Hippocampal formation (tissue), 2 donors: Measurements from ENCODE around the gene PHOX2A.

Experiments
- DNase-seq, 2 donors: peaks; one replicate each; lab custom pipeline; 2025; lab: John Stamatoyannopoulos, UW

Gene PHOX2A

DNA sequence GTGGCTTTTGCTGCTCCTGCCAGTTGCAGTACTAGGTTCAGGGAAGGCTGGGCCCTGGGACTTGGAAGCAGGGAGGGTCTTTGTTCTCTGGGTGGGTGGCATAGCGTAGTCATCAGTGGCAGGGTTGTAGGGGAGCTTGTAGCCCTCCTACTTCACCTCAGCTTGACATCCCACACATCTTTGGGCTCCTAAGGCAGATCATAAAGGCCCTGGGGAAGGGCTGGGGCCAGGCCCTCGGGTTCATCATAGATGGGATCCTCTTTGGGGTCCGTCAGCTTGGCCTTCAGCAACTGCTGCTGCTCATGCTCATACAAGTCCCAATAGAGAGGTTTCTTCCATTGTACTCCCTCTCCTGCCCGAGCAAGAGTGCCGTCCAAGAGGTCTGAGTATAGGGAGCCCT is 6.0 kb upstream of the PHOX2A start:
- DNase-seq: no peak

DNA sequence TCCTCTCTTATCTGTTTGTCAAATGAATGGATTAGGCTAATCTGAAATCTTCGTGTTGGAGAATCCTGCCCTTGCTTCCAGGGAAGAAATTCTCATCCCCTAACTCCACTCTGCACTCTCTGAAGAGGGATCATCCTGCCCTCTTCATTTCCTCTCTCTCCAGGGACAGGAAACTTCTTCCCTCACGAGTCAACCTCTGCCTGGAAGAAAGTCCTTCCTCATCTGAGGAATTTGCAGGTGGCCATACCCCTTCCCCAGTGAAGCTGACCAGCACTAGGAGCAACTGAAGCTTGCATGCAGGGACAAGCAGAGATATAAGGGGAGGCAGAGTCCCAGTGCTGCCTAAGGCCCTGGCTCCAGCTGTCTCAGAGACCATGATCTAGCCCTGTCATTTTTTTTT is 3.6 kb upstream of the PHOX2A start:
- no peak for DNase-seq

DNA sequence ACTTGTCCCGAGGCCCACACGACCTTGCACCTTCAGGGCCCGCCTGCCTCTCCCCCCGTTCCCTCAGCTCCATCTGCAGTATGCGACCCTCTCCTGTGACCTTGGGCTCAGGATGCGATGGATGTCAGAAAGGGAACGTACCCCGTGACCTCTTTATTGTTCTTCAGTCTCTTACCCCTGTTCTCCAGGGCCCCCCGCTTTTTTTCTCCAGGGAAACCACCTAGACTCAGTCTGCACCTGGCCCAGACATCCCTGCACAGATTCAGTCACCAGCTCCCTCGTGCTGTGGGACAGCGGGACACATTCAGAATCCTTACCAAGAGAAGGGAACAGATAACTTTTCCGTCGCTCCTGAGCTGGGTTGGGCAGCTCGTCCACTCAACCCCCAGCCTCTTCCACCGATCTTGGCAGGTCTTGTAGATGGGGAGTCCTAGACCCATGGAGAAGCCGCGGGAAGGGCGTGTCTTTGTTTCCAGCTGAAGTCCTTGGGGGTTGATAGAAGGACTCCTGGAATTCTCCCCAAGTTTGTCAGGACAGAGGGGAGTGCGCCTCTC is 1.4 kb upstream of the PHOX2A start:
- DNase-seq: no peak

DNA sequence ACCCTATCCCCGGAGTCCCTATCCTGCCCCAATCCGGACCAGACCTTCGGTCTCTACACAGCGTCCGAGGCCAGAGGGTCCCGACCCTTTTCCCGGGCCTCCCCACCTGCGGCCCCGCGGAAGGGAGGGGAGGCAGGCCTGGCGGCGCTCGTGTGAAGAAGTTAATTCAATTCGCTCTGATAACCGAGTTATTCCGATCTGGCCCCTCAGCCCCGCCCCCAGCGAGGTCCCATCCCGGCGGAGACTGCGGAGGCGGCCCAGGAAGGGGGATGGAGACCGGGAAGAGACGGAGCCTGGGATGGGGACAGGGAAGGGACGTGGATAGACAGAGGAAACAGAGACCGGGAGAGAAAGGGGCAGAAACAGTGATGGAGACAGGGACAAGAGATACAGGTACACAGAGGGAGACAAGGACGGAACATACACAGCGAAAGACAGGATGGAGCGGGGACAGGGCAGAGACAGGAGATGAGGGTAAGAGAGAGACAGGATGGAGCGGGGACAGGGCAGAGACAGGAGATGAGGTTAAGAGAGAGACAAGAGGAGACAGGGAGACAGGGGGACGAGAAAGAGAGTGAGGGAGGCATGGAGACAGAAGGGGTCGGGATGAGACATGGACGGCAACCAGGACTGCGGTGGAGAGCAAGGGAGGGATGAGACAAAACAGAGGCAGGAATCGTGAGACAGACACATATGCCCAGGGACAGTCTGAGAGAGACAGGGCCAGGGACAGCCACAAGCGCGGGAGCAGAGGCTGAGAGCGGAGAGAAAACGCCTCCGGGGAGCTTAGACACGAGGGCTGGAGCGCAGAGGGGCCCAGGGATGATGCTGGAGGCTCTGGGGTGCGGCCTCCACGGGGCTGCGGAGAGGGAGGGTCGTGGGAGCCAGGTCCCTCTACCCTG is 636 bp upstream of the PHOX2A start:
- no peak for DNase-seq

DNA sequence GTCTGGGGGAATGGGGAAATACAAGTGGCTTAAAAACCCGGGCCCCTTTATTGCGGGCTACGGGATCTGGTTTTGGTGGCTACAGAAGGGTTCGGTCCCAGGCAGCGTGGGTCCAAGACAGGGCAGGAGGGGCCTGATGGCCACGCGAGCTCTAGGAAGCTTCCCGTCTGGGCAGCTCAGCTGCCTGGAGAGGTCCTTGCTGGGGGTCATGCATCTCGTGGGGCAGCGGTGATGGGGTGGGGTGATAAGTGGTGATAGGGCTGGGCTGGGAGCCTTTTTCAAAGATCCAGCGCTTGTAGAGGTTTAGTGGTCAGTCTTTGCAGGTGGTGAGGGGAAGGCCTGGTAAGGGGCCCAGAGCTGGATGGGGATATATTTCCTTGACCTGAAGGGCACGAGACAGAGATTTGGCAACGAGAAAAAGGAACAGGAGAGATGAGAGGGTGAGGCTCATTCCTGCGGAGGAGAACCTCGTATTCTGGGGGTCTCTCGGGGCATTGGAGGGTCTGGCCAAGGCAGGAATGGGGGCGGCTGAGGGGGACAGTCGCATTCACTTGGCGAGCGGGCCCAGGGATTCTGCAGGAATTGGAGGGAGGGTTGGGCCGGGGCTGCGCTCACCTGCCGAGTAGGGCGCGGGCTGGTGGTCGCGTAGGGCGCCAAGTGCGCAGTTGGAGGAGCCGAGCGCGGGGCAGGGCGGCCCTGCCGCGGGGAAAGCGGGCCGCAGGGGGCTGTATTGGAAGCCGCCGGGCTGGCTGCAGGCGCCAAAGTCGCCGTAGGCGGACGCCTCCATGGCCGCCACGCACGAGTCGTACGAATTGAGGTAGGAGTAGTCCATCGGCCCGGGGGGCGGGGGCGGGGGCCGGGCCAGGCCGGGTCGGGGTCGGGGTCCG is 560 bp downstream of the PHOX2A start:
- DNase-seq: no peak

DNA sequence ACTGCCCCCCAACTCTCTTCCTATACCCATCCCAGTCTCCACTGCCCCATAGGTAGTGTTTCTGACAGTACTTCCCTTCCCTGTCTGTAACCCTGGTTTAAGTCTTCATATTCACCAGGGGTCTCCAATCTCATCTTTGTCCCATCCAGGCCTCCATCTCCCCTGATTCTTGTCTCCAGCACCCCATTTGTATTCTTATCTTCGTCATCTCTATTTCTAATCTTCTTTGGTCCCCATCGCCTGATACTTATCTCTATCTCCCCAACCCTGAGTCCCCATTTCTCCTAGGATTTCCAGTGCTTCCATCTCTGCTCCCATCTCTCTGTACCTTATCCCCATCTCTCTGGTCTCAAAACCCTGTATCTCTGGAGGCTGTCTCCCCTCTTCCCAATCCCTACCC is 1.8 kb downstream of the PHOX2A start:
- DNase-seq: no peak

DNA sequence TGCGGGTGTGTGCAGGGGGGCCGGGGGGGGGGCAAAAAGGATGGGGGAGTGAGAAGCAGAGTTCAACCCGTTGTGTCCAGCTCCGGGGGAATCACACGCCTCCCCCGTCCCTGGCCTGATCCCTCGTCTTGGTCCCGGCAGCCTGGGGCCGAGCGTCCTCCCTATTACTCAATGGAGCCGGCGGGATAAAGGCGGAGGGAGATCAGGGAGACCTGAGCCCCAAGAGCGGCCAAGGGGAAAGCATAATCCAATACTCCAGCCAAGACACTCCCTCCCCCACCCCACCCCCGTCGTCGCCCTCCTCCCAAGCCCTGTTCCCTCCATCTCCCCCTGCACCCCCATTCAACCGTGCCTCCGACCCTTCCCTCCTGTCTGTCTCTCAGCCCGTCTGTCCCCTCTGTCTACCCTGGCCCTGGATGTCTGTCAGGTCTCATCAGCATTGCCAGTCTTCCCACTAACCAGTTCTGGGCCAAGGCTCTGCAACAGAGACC is 2.6 kb downstream of the PHOX2A start:
- no peak for DNase-seq

DNA sequence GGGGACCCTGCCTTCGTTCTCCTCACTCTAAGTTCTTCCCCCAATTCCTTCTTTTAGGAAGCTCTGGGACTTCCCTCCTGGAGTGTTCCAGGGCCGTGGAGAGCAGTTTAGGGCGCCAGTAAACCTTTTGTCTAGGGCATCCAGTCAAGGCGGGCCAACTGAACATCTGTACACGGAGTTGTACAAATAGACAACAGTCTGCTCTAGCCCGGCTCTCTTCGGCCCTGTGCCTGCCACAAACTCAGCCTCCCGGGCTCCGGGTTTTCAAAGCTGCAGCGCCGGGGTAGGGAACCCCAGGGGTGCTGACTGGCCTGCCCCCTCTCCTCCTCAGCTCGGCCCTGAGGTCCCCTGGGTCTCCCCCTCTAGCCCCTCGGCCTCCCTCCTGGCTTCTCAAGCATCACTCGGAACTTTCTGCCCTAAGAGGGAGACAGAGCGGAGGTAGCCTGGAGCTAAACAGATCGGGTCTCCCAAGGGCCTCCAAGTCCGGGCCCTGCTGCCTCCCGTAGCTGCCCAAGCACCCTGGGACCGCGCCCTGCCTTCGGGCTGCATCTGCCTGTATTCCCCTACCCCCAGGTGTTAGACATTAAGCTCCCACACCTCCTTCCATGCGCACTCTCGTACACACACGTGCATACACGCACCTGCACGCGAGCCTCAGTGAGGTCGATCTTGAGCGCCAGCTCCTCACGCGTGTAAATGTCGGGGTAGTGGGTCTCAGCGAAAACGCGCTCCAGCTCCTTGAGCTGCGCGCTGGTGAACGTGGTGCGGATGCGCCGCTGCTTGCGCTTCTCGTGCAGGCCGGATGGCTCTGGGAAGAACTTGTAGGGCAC is 3.3 kb downstream of the PHOX2A start:
- DNase-seq: no peak

DNA sequence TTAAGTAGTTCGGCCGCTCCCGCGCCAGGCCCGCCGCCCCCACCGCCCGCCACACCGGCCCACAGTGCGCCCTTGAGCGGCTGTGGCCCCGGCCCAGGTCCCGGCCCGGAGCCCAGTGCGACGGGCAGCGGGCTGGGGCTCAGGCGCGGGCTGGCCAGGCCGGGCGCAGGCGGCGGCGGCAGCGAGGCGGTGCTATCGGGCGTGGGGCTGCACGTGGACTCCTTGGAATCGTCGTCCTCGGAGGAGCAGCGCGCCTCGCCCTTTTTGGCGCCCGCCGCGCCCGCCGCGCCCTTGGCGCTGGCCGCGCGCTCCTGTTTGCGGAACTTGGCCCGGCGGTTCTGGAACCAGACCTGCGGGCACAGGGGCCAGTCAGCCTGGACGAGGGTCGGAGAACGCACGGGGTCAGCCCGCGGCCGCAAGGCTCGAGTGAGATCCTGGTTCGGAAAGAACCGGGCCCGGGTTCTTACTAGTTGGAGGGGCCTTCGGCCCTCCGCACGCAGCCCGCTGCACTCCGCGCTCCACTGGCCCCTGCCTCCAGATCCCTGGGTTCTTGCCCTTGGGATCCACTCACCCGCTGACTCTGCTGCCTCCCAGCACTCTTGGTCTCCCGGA is 4.0 kb downstream of the PHOX2A start:
- DNase-seq: no peak

DNA sequence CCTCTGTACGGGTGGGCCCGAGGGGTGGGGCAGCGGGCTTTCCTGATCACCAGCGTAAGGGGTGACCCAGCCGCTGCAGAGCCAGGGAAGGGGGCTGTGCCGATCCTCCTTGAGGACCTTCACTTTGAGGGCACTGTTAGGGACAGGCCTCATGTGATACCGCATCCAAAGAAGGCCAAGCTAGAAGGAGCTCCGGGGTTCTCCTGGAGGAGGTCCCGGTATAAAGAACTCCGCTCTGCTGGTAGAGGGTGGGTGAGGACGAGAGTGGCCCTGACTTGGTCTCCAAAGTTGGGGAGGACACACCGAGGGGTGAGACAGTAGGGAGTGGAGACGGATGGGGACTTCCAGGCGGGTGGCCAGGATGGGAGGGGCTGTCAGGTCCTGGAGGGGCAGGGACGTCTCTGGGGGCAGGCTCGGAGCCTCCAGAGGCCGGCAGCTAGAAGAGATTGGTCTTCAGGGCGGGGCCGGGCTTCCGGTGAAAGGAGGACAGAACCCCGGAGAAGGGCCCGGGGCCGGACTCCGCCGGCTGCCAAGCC is 4.6 kb downstream of the PHOX2A start:
- no peak for DNase-seq

DNA sequence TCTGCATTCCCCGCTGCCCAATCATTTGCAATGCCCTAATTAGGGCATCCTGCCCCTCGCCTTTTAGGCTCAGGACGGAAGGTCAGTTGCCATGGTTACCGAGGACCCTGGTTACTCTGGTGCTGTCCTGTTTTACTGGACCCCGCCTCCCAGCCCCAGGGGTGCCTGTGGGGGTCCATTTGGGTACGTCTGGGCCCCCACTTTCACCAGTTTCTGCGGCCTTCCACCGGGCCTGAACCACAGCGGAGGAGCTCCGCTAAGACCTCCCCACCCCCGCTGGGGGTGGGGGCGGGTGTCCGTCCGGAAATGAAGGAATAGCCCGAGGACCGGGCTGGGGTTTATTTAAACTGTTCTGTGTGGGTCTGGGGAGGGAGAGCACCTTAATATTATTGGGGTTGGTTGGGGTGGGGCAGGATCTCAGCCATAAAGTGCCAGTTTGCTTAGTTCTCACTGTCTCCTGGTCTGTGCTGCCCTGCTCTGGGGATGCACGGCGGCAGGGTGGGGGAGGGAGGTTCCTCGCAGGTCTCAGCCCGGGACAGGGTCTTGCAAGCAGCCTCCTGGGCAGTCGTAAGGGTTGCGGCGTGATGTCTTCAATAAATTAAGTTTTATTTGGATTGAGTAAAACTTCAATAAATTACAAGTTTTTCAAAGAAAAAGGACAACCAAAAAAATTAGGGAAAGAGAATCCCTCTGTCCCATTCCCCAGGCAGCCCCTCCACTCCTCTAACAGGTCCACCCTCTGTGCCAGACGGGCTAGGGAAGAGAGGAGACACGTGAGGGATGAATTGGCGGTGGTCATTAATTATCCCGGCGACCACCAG is 5.3 kb downstream of the PHOX2A start:
- DNase-seq: no peak

DNA sequence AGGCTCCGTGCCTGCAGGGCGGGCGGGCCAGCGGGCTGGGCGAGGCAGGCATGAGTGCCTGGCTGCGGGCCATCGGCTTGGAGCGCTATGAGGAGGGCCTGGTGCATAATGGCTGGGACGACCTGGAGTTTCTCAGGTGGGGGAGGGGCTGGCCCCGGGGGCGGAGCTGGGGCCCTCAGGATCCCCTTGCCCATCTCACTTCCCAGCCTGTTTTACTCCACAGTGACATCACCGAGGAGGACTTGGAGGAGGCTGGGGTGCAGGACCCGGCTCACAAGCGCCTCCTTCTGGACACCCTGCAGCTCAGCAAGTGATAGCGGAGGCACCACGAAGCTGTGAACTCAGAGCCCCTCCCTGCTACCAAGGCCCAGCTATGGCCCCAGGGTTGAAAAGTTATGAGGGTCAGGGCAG is 5.9 kb downstream of the PHOX2A start:
- DNase-seq: peak in 1 of 2 donors; percentile 18

DNA sequence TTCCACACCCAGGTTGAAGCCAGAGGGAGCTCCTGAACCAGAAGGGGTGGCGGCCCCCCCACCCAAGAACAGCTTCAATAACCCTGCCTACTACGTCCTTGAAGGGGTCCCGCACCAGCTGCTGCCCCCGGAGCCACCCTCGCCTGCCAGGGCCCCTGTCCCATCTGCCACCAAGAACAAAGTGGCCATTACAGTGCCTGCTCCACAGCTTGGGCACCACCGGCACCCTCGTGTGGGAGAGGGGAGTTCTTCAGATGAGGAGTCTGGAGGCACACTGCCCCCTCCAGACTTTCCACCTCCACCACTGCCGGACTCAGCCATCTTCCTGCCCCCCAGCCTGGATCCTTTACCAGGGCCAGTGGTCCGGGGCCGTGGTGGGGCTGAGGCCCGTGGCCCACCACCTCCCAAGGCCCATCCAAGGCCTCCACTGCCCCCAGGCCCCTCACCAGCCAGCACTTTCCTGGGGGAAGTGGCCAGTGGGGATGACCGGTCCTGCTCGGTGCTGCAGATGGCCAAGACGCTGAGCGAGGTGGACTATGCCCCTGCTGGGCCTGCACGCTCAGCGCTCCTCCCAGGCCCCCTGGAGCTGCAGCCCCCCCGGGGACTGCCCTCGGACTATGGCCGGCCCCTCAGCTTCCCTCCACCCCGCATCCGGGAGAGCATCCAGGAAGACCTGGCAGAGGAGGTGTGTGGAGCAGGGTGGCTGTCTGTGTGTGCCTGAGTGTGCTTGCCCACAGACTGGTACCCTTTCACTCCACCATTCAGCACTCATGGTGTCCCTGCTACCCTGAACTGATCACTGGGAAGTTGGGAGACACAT is 6.7 kb downstream of the PHOX2A start:
- no peak for DNase-seq

DNA sequence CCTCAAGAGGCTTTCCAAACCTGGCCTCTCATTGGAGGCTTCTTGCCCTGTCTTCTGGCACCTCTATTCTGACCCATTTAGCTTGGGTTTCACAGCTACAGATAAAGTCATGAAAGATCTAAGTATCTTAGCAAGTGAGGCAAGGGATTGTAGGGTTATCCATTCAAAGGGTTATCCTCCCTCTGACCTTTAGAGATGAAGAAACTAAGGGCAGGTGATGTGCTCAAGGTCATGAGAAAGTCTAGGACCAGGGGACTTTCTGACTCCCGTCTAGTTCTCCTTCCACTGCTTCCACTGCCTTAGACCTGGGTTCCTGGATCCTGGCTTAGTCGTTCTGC is 7.2 kb downstream of the PHOX2A start:
- no peak for DNase-seq

DNA sequence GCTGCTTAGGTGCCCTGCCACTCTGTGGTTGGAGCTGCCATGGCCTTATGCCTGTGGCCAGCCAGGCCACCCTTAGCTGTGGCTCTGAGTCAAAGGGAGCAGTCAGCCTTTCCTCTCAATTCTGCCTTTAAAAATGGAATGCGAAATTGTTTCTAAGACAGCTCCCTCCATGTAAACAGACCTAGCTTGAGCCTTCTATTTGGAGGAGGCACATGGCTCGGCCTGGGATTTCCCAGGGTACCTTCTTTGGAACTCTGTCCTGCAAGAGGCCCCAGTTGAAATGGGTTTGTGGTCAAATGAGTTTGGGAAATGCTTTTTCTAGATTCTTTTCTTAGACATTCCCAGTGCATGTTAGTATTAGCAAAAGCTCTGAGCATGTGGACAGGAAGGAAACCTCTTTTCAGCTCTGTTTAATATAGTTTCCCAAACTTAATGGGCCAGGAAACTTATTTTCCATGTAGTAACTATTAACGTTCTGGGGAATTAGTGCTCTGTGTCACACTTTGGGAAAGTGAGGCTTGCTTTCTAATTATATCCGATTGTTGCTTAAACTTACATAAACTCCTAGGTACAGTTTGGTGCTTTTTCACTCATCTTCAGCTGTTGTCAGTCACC is 7.8 kb downstream of the PHOX2A start:
- DNase-seq: no peak

DNA sequence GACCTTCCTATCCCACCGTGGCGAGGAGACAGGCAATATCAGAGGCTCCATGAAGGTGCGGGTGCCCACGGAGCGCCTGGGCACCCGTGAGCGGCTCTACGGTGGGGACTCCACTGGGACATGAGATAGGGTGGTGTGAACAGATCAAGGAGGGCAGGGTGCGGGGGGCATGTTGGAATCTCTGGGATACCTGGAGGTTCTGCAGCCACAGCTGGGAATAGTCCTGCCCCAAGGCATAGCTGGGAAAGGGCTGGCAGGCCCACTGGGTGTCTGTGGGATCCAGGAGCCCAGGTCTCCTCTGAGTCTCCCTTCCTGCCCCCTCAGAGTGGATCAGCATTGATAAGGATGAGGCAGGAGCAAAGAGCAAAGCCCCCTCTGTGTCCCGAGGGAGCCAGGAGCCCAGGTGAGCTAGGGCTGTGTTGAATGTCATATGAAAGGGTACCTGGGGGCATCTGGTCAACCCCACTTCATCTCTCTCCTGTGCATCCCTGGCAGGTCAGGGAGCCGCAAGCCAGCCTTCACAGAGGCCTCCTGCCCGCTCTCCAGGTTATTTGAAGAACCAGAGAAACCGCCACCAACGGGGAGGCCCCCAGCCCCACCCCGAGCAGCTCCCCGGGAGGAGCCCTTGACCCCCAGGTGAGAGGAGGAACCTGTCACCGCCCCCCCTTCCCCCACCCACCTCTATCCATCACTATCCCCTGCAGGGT is 8.5 kb downstream of the PHOX2A start:
- DNase-seq: no peak

DNA sequence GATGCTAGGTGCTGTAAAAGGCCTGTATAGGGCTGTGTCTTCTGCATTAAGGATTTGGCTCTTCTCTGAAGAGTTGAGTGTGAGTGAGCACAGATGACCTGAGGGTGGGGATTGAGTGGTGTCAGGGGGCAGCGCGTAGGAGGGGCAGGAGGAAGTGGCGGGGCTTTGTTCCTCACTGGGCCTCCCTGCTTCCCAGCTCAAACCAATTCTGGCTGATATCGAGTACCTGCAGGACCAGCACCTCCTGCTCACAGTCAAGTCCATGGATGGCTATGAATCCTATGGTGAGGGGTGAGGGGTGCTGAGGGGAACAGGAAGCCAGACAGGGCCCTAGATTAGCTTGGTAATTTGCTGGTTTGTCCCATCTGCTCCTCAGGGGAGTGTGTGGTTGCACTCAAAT is 9.1 kb downstream of the PHOX2A start:
- DNase-seq: no peak

DNA sequence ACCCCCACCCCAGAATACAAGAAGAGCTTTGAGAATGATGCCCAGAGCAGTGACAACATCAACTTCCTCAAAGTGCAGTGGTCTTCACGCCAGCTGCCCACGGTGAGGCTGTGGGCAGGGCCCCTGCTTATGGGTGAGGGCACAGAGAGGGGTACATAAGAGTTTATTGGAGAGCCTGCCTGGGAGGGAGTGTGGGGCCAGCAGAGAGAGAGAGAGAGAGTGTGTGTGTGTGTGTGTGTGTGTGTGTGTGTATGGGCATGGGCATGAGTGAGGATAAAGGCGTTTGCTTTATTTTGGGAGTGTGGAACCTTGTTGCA is 9.5 kb downstream of the PHOX2A start:
- DNase-seq: no peak
